ENCODE data around the gene HFE. TPM values are rescaled to one million over a fixed set of nuclear protein-coding genes. Genes with fewer than 3 reads are reported as not detected.

Gene HFE
- total and polyA plus RNA-seq, 10 of the 15 experiments (the other 5 are each of a cell fraction or from before 2014, with no cell fraction given), result 0.52 to 5.9 (median 1.7) TPM

- H3K4me2 ChIP-seq (ENCODE audit: control insufficient read depth, insufficient read depth), result no peak overlapping the region
- H3K9ac ChIP-seq (ENCODE audit: control insufficient read depth, insufficient read depth, low read length), result no peak overlapping the region
- peaks cover 0 to 3% of the 10 kb centered on the region in 2 experiments; a peak in 2 of 4 replicates for H3K36me3 ChIP-seq (ENCODE audit: control insufficient read depth in 2 of 2, insufficient read depth in 2 of 2, low read length in 1 of 2)
- BruUV-seq (replicated peaks), result no TSS peak
- H4K20me1 ChIP-seq (ENCODE audit: control insufficient read depth, insufficient read depth), result peaks cover 6% of the 10 kb centered on the region; the same call in 1 of the 2 replicates
- H2AFZ ChIP-seq (ENCODE audit: control insufficient read depth, low read depth, low read length), result no peak overlapping the region
- no peak for TF ChIP-seq CREM (IDR thresholded peaks at IDR 0.05; ENCODE audit: low read depth)
- TF ChIP-seq RAD21 (IDR thresholded peaks at IDR 0.05; ENCODE audit: insufficient read depth, low read depth, low read length), result no peak
- TF ChIP-seq, protein P1, sequence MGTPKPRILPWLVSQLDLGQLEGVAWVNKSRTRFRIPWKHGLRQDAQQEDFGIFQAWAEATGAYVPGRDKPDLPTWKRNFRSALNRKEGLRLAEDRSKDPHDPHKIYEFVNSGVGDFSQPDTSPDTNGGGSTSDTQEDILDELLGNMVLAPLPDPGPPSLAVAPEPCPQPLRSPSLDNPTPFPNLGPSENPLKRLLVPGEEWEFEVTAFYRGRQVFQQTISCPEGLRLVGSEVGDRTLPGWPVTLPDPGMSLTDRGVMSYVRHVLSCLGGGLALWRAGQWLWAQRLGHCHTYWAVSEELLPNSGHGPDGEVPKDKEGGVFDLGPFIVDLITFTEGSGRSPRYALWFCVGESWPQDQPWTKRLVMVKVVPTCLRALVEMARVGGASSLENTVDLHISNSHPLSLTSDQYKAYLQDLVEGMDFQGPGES (IDR thresholded peaks at IDR 0.05), result no peak
- TF ChIP-seq, protein P2, sequence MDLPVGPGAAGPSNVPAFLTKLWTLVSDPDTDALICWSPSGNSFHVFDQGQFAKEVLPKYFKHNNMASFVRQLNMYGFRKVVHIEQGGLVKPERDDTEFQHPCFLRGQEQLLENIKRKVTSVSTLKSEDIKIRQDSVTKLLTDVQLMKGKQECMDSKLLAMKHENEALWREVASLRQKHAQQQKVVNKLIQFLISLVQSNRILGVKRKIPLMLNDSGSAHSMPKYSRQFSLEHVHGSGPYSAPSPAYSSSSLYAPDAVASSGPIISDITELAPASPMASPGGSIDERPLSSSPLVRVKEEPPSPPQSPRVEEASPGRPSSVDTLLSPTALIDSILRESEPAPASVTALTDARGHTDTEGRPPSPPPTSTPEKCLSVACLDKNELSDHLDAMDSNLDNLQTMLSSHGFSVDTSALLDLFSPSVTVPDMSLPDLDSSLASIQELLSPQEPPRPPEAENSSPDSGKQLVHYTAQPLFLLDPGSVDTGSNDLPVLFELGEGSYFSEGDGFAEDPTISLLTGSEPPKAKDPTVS (IDR thresholded peaks at IDR 0.05; ENCODE audit: low read depth, low read length), result no peak
- intact Hi-C loops (cut with micrococcal nuclease; ENCODE audit: unreplicated experiment) (no loop called here), in situ Hi-C loops (cut with MboI) (loop anchor here (10.0 kb wide), 1 partner anchor 1705 kb away; a partner anchor contains a TSS)
- ChIA-PET RAD21 (ENCODE audit: unreplicated experiment) (no interaction called here), SMC1A (ENCODE audit: uncharacterized antibody, unreplicated experiment) (no interaction called here), CTCF (no interaction called here), POLR2A (no interaction called here)
- ATAC-seq, result no peak
- H3K27me3 ChIP-seq (replicated peaks in 1 of 2; ENCODE audit: control insufficient read depth in 2 of 2, insufficient read depth in 2 of 2, low read length in 1 of 2), result no peaks in the 10 kb centered on the region
- peaks cover 75% of the 10 kb centered on the region for H3K79me2 ChIP-seq (ENCODE audit: control insufficient read depth, insufficient read depth, low read length)
- H3K4me3 ChIP-seq, result no peak overlapping the region
- no peak for DNase-seq (ENCODE audit: low read depth, low spot score)
- FAIRE-seq, result no peak
- peaks cover 8% of the 10 kb centered on the region for H3K4me1 ChIP-seq (ENCODE audit: control insufficient read depth, insufficient read depth, low read length)
- no peak overlapping the region for H3K27ac ChIP-seq (ENCODE audit: control insufficient read depth, insufficient read depth)
- no peaks in the 10 kb centered on the region for H3K9me3 ChIP-seq (replicated peaks; ENCODE audit: control insufficient read depth, insufficient read depth, low read length)
- WGBS (ENCODE audit: insufficient coverage, insufficient replicate concordance, low lambda C conversion rate, missing lambda C conversion rate), result 39% methylated on average over 1 of the region's 1 CpG
Measured at GRCh38 chr6:26129656-26130055, 42.4 kb downstream of the HFE start.

Data from GM12878 (cell line).